ENCODE data around the gene UNC5C.

The UNC5C gene

DNA sequence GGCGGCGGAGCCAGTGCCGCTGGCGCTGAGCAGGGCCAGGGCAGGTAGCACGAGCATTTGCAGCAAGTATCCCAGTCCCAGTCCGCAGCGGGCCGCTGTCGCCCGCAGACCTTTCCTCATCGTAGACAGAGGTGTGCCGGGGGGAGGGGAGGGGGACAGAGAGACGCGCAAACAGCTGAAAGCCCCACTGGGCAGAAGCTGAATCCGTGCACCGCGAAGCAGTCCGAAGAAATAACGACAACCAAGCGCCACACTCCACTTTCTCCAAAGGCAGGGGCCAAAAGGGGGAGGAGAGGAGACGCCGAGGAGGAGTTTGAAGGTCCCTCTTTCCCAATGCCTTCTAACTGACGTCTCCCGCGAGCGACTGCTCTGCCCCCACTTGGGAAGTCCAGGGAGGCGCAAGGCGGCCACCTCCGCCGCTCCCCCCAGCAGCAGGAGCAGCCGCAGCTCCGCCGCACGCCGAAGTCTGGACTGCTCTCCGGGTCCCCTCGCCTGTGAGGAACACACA lies at the start of gene UNC5C:
TSS of gene UNC5C (minus strand) at position 236 of the 508 bp plus-strand sequence.
- no peak for DNase-seq

DNA sequence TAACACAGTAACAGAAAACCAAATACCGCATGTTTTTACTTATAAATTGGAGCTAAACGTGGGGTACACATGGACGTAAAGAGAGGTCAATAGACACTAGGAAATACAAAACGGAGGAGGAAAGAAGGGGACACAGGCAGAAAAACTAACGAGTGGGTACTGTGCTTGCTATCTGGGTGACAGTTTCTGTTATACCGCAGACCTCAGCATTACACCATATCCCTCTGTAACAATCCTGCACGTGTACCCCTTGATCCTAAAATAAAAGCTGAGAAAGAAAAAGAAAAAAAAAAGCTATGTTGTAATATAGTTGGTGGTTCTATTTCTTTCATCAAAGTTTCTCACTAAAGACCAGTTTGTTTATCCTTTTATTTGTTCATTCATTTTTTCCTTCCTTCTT lies 47.9 kb upstream of the UNC5C start:
- no peak for DNase-seq

DNA sequence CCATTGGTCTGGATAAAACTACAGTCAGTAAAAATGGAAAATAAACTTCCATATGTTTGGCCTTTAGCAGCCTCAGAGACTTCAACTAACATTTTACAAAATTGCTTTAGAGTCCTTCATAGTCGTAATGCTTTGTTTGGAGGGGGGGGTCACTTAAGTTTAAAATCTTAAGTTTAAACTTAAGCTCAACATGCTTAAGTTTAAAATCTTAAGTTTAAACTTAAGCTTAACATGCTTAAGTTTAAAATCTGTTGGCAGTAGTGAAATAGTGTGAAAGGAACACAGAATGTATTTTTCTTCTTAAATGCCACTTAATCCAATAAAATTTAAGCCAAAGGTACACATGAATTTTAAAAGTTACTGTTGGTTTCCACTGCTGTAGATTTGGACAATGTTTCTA lies 45.9 kb upstream of the UNC5C start:
- DNase-seq: no peak

DNA sequence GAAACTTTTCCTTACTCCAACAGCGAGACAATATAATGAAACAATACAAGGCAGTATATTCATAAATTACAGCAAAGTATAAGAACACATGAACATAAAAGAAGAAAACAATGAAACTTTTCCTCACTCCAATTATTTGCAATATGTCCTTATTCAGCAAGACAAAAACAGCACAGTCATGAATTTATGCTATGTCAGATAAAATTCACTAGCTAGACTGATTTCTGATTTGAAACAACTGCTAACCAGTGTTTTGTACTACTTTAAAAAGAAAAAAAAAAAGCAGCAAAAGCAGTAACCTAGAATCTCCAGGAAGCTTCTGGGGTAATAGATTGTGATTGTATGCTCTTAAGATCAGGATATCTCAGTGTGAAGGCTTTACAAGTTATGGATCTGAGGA lies 45.2 kb upstream of the UNC5C start:
- no peak for DNase-seq

DNA sequence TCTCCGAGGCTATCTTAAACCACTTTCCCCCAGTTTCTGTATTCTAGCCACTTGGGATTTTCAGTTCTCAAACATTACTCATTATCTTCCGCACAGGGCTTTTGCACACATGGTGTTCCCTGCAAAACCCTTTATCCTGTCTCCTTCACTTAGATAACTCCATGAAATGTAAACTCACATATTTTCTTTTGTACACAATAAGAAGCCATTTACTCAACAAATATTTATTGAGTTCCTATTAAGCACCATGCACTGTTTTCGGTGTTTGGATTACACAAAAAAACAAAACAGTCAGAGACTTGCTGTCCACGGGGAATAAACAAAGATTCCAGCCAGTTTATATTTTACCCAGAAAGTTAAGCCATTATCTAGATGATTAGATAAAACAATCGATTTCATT lies 42.5 kb upstream of the UNC5C start:
- no peak for DNase-seq

DNA sequence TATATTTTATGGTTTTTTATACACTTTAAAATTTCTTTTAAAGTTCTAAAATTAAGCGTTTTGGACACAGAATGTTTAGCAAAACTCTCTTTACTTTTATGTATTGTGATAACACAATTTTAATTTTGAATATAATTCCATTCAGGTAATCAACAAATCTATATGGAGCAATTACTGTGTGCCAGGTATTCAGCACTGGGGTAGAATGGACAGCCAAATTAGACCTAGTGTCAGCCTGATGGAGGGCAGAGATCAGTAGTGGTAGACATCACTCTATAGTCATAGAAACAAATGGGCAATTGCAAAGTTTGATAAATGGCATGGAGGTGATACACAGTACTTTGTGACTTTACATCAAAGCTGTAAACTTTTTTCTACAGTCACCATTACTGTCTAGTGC lies 41.8 kb upstream of the UNC5C start:
- no peak for DNase-seq

DNA sequence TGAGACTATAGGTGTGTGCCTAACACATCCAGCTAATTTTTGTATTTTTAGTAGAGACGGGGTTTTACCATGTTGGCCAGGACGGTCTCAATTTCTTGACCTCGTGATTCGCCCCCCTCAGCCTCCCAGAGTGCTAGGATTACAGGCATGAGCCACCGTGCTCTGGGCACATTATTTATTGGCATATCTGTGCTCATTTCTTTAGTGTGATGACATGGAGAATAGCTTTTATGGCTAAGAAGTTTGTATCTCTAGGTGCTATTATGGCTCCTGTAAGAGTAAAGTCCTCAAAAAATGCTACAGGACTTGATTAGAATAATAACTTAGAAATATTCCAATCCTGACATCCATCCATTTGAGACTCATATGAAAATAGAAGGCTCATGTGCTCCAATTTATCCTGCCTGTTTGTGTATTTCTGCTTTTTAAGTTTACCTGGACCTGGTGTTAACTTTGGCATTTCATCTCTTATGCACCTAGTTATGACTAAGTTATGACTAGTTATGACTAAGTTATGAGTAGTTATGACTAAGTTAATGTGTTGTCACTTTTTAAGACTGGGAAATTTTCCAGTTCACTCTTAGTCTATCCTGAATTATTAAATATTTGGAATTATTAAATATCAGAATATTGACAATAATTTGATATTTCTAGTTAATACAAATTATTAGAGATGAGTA lies 36.4 kb upstream of the UNC5C start:
- no peak for DNase-seq

DNA sequence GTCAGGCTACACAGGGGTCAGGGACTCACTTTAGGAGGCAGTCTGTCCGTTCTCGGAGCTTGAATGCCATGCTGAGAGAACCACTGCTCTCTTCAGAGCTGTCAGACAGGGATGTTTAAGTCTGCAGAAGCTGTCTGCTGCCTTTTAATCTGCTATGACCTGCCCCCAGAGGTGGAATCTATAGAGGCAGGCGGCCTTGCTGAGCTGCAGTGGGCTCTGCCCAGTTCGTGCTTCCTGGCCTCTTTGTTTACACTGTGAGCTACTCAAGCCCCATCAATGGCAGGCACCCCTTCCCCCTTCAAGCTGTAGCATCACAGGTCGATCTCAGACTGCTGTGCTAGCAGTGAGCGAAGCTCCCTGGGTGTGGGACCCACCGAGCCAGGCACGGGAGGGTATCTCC lies 31.5 kb upstream of the UNC5C start:
- DNase-seq: no peak

DNA sequence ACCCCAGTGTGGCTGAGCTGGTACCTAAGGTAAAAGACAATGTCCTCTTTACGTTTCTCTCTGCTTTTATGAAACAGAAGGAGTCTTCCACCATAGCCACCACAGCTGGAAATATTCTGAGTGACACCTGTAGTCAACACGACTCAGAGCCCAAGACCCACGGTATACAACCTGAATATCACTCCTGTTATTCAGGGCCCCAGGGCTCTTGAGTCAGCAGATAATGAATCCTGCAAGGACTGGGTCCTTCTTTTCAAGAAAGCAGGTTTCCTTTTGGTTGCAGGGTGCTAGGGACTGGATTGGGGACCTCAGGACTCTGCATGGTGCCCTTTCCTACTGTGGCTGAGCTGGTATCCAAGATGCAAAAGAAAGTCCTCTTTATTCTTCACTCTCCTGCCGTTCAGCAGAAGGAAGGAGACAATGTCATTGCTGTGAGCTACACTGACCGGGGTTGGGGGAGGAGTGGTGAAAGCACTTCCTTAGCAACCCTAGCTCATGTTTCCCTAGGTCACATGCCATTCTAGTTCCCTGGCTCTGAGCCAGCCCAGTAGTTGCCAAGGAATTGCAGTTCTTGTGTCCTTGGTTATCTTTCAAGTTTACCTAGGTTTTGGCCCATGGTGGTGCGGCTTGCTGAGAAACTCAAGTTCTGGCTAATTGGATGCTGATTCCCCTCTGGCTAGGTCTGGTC lies 23.7 kb upstream of the UNC5C start:
- no peak for DNase-seq

DNA sequence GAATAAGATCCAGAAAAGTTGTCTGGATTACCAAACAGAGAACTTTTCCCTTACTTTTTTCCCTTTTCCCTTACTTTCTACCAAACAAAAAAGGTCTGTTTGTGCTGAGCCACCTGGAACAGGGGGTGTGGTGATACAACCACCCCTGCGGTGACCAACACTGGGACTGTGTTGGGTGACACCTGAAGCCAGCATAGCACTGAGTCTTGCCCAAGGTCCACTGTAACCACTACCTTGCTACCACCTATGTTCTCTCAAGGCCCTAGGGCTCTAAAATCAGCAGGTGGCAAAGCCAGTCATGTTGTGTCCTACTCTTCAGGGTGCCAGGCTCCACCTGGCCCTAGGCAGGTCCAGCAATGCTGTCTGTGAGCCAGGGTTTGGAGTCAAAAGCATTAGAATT lies 22.8 kb upstream of the UNC5C start:
- no peak for DNase-seq

DNA sequence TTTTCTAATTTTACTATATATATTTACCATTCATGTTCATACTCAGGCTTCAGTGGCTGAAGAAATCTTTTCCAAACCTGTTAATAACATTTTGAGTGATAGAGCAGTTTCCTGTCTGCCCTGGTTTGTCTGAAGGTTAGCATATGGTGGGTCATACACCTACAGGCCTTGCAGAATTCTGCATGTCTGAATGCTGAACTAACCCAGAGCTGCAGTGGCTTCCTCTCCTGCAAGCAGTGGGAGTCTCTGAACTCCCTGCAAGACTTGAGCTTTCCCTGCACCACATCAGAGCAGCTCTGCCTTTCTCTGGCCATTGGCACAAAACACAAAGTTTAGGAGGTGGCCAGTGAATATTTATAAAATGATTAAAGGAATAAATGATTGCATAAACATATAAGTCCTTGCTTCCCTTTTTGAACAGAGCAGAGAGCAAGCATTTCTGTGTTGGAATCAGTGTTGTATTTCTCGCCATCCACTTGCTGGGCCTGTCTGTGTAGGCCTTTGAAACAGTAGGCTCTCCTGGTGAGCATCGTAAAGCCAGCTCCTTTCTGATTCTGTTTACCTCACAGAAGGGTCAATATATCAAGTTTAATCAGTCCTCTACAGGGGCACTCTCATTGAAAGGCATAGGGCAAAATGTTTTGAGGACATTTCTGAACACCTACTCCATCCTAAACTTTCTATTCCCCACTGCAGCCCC lies 15.0 kb upstream of the UNC5C start:
- no peak for DNase-seq

DNA sequence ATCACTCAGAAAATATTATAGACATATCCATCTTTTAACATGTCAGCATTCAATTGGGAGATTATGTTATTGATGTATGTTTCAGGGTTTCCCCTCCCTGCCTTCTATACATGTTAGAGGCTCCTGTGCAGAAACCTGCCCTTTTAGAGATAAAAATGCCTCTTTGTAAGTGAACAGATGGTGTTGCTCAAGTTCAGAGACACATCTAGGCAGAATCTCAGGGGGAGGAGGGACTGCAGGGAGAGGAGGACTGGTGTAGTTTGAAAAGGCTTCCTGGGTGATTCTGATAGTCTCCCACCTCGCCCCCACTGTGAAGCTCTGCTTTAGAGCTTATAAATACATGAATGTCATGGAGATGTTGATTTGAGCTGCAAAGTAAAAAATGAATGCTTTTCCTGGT lies 12.0 kb upstream of the UNC5C start:
- no peak for DNase-seq

DNA sequence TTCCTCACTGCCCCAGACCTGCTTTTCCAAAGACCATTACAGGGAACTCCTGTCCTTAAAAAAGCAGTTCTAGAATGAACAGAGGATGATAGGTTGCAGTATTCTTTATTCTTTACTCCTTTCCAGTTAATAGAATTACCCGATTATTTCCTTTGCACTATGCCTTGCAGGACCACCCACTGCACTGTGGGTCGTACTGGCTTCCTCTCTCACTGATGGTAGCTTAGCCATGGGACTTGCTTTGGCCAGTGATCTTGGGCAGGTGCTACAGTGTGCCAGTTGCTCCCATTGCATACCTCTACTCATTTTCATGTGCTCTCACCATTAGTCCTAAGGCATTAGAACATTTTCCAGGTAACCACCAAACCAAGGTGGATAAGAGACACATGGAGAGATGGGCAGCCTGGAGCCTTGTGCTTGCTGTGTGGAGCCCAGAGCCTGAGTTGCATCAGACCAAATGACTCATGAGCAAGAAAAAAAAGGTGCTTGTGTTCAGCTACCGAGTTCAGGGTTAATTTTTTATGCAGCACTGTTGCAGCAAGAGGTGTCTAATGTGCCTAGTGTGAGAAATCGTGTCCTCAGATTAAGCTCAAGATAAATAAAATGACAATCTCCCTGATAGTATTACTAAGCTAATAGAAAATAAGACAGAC lies 7.6 kb upstream of the UNC5C start:
- no peak for DNase-seq

DNA sequence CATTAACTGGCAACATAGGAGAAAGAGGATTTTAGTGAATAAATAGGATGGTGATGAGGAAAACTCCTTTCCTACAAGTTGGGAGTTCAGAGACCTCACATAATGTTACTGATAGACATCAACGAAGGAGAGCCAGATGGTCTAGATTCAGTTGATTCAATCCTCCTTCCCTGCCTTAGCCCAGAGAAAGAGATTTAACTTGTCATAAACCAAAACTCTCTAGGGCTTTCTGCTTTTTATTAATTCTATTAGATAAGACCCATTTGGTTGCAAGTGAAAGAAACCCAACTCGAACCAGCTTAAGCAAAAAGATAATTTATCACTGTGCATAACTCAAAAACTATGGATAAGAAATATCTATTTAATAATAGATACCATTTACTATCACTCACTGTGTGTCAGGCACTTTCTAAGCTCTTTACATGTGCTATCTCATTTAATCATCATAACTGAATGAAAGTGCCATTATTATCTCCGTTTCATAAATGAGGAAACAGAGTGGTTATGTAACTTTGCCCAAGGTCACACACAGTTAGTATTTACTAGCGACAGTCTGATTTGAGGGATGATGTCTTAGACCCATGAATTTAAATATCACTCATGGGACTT lies 4.3 kb upstream of the UNC5C start:
- no peak for DNase-seq

DNA sequence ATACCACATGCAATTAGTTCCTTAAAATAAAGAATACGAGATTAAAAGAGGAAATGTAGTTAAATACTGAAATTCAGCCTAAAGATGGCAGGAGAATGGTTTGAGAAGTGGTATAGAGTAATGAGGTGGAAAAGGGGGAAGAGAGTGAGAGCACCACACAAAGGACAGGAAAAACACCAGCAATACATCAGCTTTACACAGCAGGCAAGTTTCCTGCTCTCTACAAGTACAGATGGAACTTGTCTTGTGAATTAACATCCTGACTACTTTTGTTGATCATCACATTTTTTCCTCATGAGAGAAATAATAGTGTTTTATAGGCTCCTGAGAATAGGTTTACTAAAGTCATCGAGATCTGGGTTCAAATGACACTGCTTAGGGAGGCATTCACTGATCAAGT lies 2.9 kb upstream of the UNC5C start:
- DNase-seq: no peak

DNA sequence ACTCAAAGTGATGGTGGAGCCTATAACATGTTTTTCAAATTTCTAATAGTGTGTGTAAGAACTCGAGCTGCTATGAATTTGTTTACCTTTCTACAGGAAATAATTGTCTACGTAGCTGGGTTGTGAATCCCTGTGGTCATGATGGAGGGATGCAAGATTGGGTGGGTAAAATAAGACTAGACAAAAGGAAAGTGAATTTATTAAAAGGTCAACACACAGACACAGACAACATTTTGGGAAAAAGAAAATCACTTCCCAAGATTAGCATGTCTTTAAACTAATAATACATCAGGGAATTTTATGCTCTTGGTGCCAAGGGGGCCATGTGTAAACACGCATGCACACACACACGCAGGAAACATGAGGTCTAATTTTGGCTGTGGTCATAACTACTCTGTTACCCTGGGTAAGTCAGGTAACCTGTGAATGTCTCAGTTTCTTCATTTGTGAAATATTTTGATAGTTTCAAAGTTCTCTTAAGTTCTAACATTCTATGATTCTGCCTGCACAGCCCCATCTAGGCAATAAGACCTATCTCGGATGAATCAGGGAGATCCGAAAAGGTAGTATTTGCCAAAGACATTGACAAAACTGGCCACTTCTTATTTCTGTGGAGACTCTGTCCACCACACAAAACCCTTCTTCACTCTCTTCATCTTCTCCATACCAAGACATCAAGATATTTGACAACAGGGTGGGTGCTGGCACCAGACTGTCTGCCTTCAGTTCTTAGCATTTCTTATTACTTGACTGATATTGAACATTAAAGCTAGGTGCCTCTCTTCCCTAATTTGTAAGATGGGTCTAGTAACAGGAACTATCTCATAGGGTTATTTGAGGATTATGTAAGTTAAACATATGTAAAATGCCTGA lies 1.6 kb upstream of the UNC5C start:
- no peak for DNase-seq

DNA sequence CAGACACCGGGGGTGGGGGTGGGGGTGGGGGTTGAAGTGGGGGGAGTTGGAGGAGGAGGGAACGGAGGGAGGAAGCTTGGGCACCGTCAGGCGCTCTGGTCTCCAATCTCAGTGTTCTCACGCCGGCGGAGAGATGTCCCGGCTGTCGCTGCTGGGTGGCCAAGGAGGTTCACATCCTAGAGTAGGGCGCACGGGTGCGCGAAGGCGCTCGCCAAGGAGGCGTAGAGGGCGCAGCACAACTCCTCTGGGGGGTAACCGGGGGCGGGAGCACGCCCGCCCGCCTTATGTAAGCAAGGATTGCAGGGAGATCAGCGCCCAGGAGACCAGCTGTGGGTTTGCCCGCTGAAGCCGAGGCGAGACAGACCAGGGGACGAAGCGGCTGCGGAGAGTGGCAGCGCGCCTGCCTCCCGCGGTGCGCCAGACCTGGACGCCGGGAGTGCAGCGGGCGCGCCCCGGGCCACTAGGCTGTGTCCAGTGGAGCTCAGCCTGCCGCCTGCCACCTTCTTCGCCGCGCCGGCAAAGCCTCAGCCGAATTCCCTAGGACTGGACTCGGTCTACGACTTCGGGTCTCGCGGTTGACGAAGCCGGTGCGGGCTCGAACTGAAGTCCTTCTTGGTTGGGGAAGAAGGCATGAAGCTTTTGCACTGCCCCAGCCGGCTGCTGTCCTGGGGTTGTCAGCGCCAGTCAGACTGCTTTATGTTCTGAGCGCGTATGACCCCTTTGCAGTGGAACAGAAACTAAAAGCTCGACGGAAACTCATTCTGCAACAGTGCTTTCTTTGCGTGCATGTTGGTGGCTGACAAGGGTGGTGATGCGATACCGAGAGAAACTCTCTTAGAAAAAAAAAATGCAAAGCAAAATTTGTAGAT lies 707 bp upstream of the UNC5C start:
- DNase-seq: no peak

DNA sequence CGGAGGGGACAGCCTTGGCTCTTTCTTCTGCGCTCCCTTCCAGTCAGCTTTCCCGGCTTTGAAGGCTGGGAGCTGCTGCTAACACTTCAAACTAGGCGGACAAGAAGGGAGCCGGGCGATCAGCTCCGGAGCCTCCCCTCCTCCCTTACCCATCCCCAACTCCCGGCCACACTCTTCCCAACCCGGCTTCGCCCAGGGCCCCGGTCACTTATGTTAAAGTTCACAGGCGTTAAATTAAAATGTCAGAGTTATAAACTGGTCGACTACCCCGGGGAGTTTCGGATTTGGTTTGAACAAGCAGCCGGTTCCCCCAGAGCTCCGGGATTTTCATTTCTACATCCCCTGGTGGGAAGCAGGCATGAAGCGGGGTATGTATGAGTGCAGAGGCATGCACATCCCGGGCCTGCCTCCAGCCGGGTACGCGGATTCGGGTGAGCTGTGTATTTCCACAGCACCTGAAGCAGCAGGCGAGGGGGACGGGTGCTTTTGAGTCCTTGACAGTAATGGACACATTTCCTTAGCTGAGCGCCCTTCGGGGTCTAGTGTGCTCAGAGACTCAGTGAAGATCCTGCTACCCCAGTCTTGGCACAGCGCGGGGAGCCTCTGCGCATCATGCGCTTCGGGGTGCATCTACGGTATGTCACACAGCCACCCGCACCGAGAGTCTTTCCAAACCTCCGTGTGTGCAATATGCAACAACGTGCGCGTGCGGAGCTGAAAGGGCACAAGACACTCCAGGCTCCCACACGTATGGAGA lies 880 bp downstream of the UNC5C start:
- no peak for DNase-seq

DNA sequence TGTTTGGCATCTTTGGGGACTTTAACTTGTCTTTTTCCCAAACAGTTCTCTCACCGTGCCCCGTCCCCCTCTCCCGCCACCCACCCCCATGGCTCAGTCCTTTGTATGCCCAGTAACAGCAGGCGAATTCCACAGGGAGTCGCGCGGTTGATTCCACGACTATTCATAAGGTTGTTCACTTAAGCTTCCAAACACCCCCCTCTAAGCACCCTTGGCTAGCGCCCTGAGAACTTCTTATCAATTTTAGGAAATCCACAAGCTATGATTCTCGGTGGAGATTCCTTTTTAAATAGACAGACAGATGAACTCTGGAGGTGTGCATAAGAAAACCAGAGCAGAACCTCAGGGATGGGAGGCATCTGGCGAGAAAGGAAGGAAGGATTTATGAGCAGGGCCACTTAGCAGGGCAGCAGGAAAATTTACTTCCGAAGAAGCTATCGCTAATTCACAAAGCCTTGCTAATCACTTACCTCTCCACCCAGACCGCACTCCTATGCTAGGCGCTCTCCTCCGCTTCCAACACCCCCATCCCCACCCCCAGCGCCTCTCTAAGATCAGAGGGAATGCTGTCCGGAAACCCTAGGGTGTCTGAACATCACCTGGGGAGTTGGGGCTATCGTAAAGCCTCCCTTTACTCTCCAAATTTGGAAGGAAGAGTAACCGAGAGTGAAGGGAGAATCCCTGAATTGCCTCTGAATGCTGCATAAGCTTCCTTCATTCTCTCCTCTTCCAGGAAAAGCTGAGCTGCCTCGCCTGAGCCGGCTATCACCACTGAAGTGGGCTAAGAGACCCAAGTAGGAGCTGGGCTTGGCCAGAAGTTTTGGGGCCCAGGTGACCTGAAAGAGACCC lies 1.7 kb downstream of the UNC5C start:
- DNase-seq: no peak

Measured in SIG-M5 (cell line).